Sciatic nerve (tissue), 2 donors: Measurements from ENCODE around the gene LRP4. TPM values are rescaled to one million over a fixed set of nuclear protein-coding genes. Genes with fewer than 3 reads are reported as not detected.
A peak's percentile ranks its signal among the peaks of the same experiment; 100 is the strongest.

ENCODE experiments used
- ATAC-seq: fragments of 200-7000 bp; cut with Tn5 transposase; one replicate; pipeline ENCODE4 v1.9.1; 2020; ENCODE audit warnings: mild to moderate bottlenecking, moderate library complexity
- DNase-seq: peaks from one replicate; pipeline ENCODE4 v3.0.0-alpha.2; 2020; ENCODE audit warnings: low spot score
- intact Hi-C: fragments of 100-400 bp; cut with DNase I; formaldehyde crosslinking; loops from one replicate; pipeline ENCODE4 v1.14.2; 2022
- total RNA-seq: library from RNA; stranded (reverse); fragmentation: NEBNext Ultra II Directional; extraction: Animal tissue kit (Norgen Biotek cat#: 25700); gene quantifications from one replicate; pipeline ENCODE4 v1.2.1, GENCODE V29; 2021
- donor health status: DM: no; HTN: no; CAD: no.
- donor health status: DM: no; HTN: no; CAD: no.

The LRP4 gene
- total RNA-seq, 1 donor from 2014 or later: 29.3 TPM

GRCh38 chr11:46858920-46859546 is 59.3 kb downstream of the LRP4 start:
- no peak for DNase-seq
- ATAC-seq: no peak
- intact Hi-C loops: no loop called here

- DNase-seq (no peak), ATAC-seq (no peak)
- intact Hi-C loops: no loop called here
Observed at GRCh38 chr11:46857666-46858065, 60.7 kb downstream of the LRP4 start.

- ATAC-seq: no peak
- DNase-seq: no peak
- intact Hi-C loops: no loop called here
Observed at GRCh38 chr11:46856605-46857343, 61.6 kb downstream of the LRP4 start.

- DNase-seq (no peak), ATAC-seq (no peak)
- intact Hi-C loops: no loop called here
Observed at GRCh38 chr11:46855863-46856262, 62.5 kb downstream of the LRP4 start.

GRCh38 chr11:46855167-46855566 is 63.2 kb downstream of the LRP4 start:
- intact Hi-C loops: no loop called here
- DNase-seq (no peak), ATAC-seq (no peak)

- no peak for DNase-seq
- ATAC-seq: no peak
- intact Hi-C loops: no loop called here
Observed at GRCh38 chr11:46850829-46851380, 67.4 kb downstream of the LRP4 start.

- intact Hi-C loops: no loop called here
- ATAC-seq: no peak
- DNase-seq: no peak
Observed at GRCh38 chr11:46849631-46850030, 68.7 kb downstream of the LRP4 start.

GRCh38 chr11:46846510-46846830 is 71.9 kb downstream of the LRP4 start:
- DNase-seq: no peak
- no peak for ATAC-seq
- intact Hi-C loops: no loop called here

GRCh38 chr11:46845740-46846509 is 72.4 kb downstream of the LRP4 start, which contains the start of gene CKAP5:
Gene CKAP5, minus strand, starts transcription at chr11:46846280. Its CDS starts 25,049 bp downstream, at chr11:46821231.
- ATAC-seq (peak; percentile 100), DNase-seq (peak; percentile 95)
- intact Hi-C loops: no loop called here

- ATAC-seq (no peak), DNase-seq (no peak)
- intact Hi-C loops: no loop called here
Observed at GRCh38 chr11:46845440-46845739, 73.0 kb downstream of the LRP4 start.

- intact Hi-C loops: no loop called here
- ATAC-seq: no peak
- DNase-seq: no peak
Observed at GRCh38 chr11:46840116-46840515, 78.2 kb downstream of the LRP4 start.

- intact Hi-C loops: no loop called here
- DNase-seq (no peak), ATAC-seq (no peak)
Observed at GRCh38 chr11:46838501-46838900, 79.8 kb downstream of the LRP4 start.

GRCh38 chr11:46837860-46838259 is 80.5 kb downstream of the LRP4 start:
- ATAC-seq: no peak
- intact Hi-C loops: no loop called here
- no peak for DNase-seq

- DNase-seq (no peak), ATAC-seq (no peak)
- intact Hi-C loops: no loop called here
Observed at GRCh38 chr11:46836870-46837269, 81.5 kb downstream of the LRP4 start.

GRCh38 chr11:46836431-46836830 is 81.9 kb downstream of the LRP4 start:
- DNase-seq: no peak
- ATAC-seq: no peak
- intact Hi-C loops: no loop called here

- intact Hi-C loops: no loop called here
- DNase-seq: no peak
- no peak for ATAC-seq
Observed at GRCh38 chr11:46835897-46836296, 82.5 kb downstream of the LRP4 start.

- intact Hi-C loops: no loop called here
- no peak for DNase-seq
- ATAC-seq: no peak
Observed at GRCh38 chr11:46834821-46835220, 83.5 kb downstream of the LRP4 start.

- no peak for ATAC-seq
- intact Hi-C loops: no loop called here
- DNase-seq: no peak
Observed at GRCh38 chr11:46832511-46833214, 85.7 kb downstream of the LRP4 start.

GRCh38 chr11:46827995-46828394 is 90.4 kb downstream of the LRP4 start:
- ATAC-seq (no peak), DNase-seq (no peak)
- intact Hi-C loops: no loop called here
